Activated CD8-positive, alpha-beta memory T cell treated with anti-CD3 and anti-CD28 coated beads, Interleukin-2, amount 50 U/mL, for 24 hours (primary cell): ENCODE data around the gene SLC16A8.
"Not testable (repeated sequence)": the region's sequence is repeated elsewhere in the genome, so short reads cannot be mapped to it uniquely, and the experiment has no call there.

ENCODE experiments used
- DNase-seq: peaks from one replicate; pipeline ENCODE4 v3.0.0-alpha.2; 2020; ENCODE audit errors: extremely low read depth

Gene SLC16A8

GRCh38 chr22:38043151-38044039, 40.6 kb downstream of the SLC16A8 start:
- DNase-seq = no peak

- no peak for DNase-seq
Observed at GRCh38 chr22:38042488-38042790, 41.5 kb downstream of the SLC16A8 start.

- no peak for DNase-seq
Observed at GRCh38 chr22:38041760-38042487, 42.1 kb downstream of the SLC16A8 start.

GRCh38 chr22:38040953-38041759, 42.8 kb downstream of the SLC16A8 start:
- DNase-seq = no peak

- DNase-seq = no peak
Observed at GRCh38 chr22:38038890-38039812, 44.8 kb downstream of the SLC16A8 start.

DNA sequence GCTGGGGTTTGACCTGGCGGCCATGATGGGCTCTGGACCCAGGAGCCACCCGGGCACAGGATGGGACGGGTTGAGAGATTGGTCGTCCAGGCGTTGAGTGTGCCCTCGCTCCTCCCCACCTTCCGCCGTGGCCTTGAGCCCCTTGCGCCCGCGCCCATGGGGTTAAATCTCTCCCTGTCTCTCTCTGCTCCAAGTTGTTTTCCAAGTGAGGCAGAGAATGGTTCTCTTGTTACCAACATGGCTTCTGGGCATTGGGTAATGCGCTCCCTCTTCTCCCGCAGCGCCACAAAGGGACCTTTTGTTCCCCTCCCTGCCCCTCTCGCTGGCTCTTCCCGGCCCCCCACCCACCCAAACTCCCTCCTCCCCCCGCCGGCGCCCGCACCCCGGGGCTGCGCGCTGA, 45.6 kb downstream of the SLC16A8 start:
- no peak for DNase-seq

- DNase-seq = not testable (repeated sequence)
Observed at GRCh38 chr22:38037367-38038150, 46.4 kb downstream of the SLC16A8 start.

GRCh38 chr22:38036392-38037062, 47.5 kb downstream of the SLC16A8 start:
- DNase-seq = no peak

DNA sequence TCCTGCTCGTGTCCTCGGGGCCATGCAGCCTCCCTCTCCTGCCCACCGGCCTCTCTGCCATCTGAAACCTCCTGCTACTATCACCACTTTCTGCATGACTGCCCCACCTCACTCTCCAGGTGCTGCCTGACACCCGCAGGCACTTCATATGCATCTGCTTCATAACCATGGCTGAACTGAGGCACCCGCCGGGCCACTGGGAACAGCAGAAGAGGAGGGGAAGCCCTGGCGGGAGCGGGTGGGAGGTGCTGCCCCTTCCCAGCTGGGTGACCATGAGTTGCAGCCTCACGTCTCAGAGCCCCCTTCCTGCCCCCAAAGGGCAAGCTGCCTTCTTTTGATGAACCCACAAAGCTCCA, 48.5 kb downstream of the SLC16A8 start:
- no peak for DNase-seq

DNA sequence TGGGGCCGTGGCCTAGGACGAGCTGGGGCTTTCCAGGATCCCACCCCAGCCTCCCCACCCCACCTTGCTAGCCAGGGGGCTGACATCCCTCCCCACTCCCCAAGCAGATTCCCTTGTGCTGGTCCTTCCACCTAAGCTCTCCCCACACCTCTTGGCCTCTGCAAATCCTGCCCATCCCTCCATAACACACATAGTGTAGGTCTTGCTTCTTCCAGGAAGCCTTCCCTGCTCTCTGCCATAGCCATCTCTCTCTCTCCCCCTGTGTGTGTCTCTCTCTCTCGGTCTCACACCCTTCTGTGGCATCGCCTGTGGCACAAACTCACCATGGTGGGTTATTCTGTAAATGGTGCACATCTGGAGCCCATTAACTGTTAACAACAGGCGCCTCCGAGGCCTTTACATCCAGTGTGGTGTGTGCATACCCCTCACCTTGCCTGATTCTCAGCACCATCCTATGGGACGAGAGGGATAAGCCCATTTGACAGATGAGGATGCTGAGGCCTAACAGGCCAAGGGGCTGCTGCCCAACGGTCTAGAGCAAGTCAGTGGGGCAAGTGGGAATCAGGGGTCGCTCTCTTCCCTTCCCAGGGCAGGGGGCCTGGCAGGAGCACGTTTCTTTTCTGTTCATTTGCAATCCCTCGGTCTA, 49.0 kb downstream of the SLC16A8 start:
- no peak for DNase-seq

- no peak for DNase-seq
Observed at GRCh38 chr22:38034278-38034882, 49.6 kb downstream of the SLC16A8 start.

- DNase-seq = no peak
Observed at GRCh38 chr22:38033522-38034277, 50.3 kb downstream of the SLC16A8 start.

DNA sequence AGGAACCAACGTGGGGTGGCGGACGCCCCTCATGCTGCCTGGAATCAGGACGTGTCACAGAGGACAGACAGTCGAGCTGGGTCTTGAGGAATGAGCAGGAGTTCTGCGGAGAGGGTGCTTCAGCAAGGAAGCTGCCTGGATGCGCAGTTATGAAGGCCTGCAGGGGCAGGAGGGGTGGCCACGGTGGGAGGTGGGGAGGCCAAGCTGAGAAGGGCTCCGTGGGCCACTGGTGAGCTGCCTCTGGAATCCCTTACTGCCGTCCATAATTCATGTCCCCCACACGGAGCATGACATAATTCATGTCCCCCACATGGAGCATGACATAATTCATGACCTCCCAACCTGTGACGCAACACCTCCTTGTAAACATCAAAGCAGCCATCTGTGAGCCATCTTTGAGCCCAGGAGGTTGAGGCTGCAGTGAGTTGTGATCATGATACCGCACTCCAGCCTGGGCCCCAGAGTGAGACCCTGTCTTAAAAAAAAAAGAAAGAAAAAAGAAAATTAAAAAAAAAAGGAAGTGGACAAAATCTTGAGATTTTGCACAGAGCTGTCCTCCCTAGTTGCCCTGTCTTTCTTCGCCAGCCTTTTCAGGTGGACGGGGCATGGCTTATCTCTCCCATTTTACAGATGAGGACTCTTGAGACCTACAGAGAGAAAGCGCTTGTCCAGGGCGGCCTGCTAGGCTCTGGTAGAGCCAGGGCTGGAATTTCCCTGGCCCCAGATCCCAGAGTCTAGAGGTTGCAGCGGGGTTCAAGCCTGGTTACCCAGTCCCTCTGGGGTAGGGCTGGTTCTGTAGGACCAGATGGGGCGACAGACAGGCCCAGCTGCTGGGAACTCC, 51.1 kb downstream of the SLC16A8 start:
- no peak for DNase-seq

DNA sequence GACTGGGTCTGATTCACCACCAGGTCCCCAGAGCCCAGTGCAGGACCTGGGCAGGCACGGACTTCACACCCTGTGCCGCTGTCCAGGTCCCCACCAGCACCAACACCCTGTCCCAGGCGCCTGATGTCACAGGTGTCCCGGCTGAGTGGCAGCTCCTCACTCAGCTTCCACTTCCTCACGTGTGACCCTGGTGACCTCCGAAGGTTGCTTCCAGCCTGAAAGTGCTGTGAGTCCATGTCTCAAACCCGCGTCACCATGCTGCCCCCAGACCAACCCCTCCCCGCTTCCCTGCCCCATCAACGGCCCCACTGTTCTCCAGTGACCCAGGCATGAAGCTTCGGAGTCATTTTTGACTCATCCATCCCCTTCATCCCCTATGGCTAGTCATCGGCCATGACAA, 52.5 kb downstream of the SLC16A8 start:
- no peak for DNase-seq

- DNase-seq = no peak
Observed at GRCh38 chr22:38030311-38031133, 53.5 kb downstream of the SLC16A8 start.

GRCh38 chr22:38029901-38030300, 54.1 kb downstream of the SLC16A8 start:
- no peak for DNase-seq

DNA sequence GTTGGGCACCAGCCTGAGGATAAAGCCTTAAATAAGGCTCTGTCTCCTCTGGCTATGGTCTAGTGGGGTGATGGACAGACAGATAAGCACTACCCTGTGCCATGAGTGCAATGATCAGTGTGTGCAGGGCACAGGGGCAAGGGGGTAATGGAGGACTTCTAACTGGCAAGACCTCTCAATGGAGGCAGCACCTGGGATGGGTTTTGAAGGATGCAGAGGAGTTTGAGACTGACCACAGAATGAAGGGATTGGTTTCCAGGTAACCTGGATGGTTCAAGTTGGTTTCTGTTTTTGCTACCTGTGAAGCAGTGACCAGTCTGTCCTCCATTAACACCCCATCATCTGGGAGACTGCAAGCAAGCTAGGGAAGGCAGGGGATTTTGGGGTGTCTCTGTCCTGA, 54.6 kb downstream of the SLC16A8 start:
- no peak for DNase-seq
